HG03280 (cell line): ENCODE data around the gene ZNF263.
A peak's percentile ranks its signal among the peaks of the same experiment; 100 is the strongest.

Experiments
- ATAC-seq: cut with Tn5 transposase; IDR thresholded peaks from one replicate; pipeline ENCODE4 v1.9.1; 2021; ENCODE audit warnings: mild to moderate bottlenecking, moderate library complexity; ENCODE audit not compliant: unreplicated experiment

The ZNF263 gene

GRCh38 chr16:3282730-3283542 is at the start of gene ZNF263:
Gene ZNF263 (plus strand): TSS chr16:3283491. CDS start chr16:3283819, 328 bp downstream.
- peak; percentile 81 for ATAC-seq

GRCh38 chr16:3234543-3234856 is 48.8 kb upstream of the ZNF263 start:
- ATAC-seq: no peak

- peak; percentile 94 for ATAC-seq
These were observed 48.3 kb upstream of the ZNF263 start, which contains the start of gene ZNF200 for GRCh38 chr16:3234857-3235561. Gene ZNF200 (minus strand): TSS chr16:3235158. CDS start chr16:3233755, 1,403 bp downstream.

GRCh38 chr16:3235856-3236669 is 47.2 kb upstream of the ZNF263 start:
- no peak for ATAC-seq

- no peak for ATAC-seq
These were observed 41.5 kb upstream of the ZNF263 start for GRCh38 chr16:3241761-3242160.

GRCh38 chr16:3242709-3243108 is 40.6 kb upstream of the ZNF263 start:
- ATAC-seq: no peak

- no peak for ATAC-seq
These were observed 39.4 kb upstream of the ZNF263 start for GRCh38 chr16:3243882-3244281.

- no peak for ATAC-seq
These were observed 37.3 kb upstream of the ZNF263 start for GRCh38 chr16:3246002-3246401.

GRCh38 chr16:3246876-3247275 is 36.4 kb upstream of the ZNF263 start:
- no peak for ATAC-seq

GRCh38 chr16:3248596-3248995 is 34.7 kb upstream of the ZNF263 start:
- no peak for ATAC-seq

- ATAC-seq: no peak
These were observed 34.3 kb upstream of the ZNF263 start for GRCh38 chr16:3249020-3249419.

GRCh38 chr16:3249451-3249850 is 33.8 kb upstream of the ZNF263 start:
- ATAC-seq: no peak

- no peak for ATAC-seq
These were observed 30.3 kb upstream of the ZNF263 start for GRCh38 chr16:3252967-3253366.

- ATAC-seq: no peak
These were observed 29.0 kb upstream of the ZNF263 start for GRCh38 chr16:3254309-3254708.

- no peak for ATAC-seq
These were observed 27.0 kb upstream of the ZNF263 start, which contains the start of gene MEFV for GRCh38 chr16:3256146-3256865. Gene MEFV (minus strand): TSS chr16:3256633. CDS start chr16:3256587, 46 bp downstream.

GRCh38 chr16:3256866-3257465 is 26.3 kb upstream of the ZNF263 start:
- ATAC-seq: no peak

GRCh38 chr16:3259836-3260235 is 23.5 kb upstream of the ZNF263 start:
- ATAC-seq: no peak

- ATAC-seq: no peak
These were observed 20.8 kb upstream of the ZNF263 start for GRCh38 chr16:3262517-3262916.

- peak; percentile 91 for ATAC-seq
These were observed 18.9 kb upstream of the ZNF263 start for GRCh38 chr16:3264137-3265036.
